IPS-NIHi7 (cell line): ENCODE measurements around the gene KLK12.

Experiments used
- DNase-seq: peaks from one replicate; pipeline ENCODE4 v3.0.0; 2012; ENCODE audit warnings: mixed read lengths; ENCODE audit errors: extremely low spot score

Gene KLK12

GRCh38 chr19:50981587-50982146, 53.1 kb downstream of the KLK12 start:
- DNase-seq: no peak

DNA sequence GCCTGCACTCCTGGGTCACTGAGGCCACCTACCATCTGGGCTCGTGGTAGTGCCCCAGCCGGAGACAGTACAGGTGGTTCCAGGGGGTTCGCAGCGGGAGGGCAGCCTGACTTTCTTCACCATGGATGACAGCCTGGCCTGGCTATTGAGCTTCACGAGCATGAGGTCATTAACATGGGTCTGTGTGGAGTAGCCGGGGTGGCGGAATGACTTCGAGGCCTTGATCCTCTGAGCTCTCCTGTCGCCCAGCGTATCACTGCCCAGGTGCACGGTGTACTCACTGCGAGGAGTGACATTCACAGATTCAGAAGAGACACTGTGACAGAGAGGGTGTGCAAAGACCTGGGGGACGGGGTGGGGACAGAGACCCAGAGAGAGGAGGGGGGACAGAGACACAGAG, 54.6 kb downstream of the KLK12 start:
- no peak for DNase-seq

DNA sequence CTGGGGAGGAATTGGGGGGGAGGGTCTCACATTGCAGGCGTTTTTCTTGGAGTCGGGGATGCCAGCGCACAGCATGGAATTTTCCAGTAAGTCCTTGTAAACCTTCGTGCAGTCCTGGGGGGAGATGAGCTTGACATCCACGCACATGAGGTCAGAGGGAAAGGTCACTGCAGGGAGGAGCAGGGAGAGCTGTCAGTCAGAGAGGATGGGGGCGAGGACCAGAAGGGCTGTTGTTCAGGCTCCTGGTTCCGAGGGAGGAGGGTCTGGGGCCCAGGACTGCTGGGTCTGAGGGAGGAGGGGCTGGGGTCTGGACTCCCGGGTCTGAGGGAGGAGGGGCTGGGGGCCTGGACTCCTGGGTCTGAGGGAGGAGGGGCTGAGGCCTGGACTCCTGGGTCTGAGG, 55.0 kb downstream of the KLK12 start:
- no peak for DNase-seq
